GM21528 (cell line): ENCODE results near the gene C3.
"Not testable (repeated sequence)": the region's sequence is repeated elsewhere in the genome, so short reads cannot be mapped to it uniquely, and the experiment has no call there.

Source experiments
- ATAC-seq: cut with Tn5 transposase; IDR thresholded peaks from one replicate; pipeline ENCODE4 v1.9.1; 2021; ENCODE audit warnings: mild to moderate bottlenecking, moderate library complexity; ENCODE audit not compliant: unreplicated experiment, low FRiP score

C3 gene

DNA sequence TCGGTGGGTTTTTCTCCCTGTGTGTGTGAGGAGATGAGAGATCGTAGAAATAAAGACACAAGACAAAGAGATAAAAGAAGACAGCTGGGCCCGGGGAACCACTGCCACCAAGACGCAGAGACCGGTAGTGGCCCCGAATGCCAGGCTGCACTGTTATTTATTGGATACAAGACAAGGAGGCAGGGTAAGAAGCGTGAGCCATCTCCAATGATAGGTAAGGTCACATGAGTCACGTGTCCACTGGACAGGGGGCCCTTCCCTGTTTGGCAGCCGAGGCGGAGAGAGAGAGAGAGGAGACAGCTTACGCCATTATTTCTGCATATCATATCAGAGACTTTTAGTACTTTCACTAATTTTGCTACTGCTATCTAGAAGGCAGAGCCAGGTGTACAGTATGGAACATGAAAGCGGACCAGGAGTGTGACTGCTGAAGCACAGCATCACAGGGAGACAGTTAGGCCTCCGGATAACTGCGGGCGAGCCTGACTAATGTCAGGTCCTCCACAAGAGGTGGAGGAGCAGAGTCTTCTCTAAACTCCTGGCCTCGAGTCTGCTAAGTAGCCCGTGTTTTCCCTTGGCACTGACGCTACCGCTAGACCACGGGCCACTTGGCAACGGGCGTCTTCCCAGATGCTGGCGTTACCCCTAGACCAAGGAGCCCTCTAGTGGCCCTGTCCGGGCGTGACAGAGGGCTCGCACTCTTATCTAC, 87.5 kb downstream of the C3 start:
- ATAC-seq = not testable (repeated sequence)

DNA sequence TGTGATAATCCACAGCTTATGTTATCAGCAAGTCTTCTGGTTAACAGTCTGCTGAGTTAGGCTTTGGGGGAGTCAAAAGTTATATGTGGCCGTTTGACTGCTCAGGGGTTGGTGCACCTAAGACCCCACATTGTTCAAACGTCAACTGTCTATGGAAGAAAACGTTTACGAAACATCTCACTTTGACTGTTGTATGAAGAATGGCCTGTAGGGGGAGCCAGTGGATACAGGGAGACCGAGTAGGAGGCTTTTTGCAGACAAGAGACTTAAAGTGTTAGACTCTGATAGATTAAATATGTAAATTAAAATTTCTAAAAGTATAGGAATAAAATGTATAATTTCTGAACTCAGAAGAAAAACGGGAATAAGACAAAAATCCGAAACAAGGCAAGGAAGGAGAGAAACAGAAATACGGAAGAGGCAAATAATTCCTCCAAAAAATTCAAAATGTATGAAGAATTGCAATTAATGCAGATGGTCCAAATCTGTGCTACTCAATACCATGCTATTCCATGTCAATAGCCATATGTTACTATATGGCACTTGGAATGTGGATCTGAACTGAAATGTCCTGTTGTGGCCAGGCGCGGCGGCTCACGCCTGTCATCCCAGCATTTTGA, 88.3 kb downstream of the C3 start:
- peak; percentile 52 for ATAC-seq
